ENCODE data around the gene SLC27A6.
"Not testable (repeated sequence)": the region's sequence is repeated elsewhere in the genome, so short reads cannot be mapped to it uniquely, and the experiment has no call there.

SLC27A6 gene

DNA sequence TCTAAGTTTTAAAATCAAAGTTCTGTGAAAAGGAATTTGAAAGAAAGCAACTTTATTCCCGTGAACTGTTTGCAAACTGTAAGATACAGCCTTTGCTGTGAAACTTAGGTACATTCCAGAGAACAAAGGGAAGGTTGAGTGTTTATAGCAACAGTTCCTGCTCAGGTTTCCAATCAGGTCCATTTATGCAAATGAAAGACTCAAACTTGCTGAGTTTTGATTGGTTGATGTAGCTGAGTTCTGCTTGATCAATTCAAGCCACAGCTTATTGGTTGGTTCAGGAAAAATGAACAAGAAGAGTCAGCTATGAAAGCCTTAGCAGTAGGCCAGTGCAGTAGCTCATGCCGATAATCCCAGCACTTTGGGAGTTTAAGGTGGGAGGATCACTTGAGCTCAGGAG lies 37.9 kb downstream of the SLC27A6 start:
- no peak for DNase-seq

DNA sequence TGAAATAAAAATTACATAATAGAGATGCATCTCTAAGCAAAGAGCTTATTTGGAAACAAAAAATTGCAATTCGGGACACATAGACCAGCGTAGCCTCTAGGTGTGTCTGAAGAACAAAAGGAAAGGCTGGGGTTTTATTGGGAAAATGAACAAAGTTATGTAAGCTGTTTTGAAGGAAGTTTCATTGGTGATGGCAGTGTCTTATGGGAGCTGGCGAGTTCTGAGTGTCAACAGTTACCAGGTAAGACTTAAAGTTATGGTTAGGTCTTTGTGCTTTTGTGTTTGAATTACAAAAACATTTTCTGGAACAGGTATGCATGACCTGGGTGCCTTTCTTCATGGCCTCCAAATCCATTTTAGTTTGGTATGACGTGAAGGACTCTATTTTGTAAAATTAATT lies 48.9 kb downstream of the SLC27A6 start:
- DNase-seq = no peak

DNA sequence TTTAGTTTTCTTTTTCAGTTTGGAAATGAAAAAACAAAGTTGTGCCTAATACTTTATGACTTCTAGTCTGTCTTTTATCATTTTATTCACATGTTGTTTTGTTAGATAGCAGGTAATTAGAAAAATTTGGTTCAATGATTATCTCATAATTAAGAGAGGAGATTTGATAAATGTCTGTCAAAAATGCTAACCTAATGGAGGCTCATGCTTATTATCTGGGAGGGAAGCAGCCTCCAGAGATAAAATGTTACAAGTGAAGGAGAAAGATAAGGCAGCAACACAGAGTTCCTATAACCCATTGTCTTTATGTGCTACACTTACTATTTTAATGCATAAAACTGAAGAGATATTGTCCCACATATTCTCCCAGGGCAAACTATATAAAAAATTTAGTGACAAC lies 53.5 kb downstream of the SLC27A6 start:
- DNase-seq = no peak

DNA sequence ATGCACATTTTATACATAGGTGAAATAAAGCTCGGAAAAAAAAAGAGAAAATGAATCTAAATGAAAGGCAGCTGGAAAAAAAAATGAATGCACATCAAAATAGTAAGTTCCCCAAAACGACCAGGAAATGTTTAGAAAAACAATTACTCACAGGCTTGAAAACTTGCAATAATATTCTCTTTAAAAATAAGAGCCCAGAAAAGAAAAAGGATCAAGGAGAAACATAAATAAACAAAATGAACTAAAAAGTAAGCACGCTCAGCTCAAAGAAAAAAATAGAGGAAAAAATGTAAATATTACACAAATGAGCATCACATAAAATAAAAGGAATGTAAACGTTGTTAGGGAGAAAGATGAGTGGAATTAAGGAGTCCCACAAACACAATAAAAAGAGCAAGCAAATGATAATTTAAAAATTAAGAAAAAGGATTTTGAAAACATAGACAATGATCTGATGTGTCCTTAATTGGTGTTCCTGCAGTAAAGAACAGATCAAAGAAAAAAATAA lies 54.2 kb downstream of the SLC27A6 start:
- DNase-seq = no peak

GRCh38 chr5:129020683-129021082 lies 55.4 kb downstream of the SLC27A6 start:
- no peak for DNase-seq

DNA sequence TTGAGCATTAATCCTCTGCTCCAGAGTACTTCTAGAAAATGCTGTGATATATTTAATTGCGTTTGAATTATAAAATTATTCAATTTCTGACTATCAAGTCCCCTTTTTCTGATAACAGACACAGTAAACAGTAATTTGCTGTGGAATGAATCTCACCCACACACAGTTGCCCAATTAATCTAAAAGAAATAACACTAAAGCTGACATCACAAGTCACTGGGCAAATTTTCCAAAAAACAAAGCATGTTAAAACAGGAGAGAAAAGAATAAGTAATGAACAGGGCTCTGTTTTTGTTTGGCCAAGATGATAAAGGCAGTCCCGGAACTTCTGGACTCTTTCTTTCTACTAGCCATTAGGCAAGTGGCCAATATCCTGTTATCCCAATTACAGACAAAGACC lies 56.5 kb downstream of the SLC27A6 start:
- DNase-seq = no peak

- no peak for DNase-seq
These were observed 57.3 kb downstream of the SLC27A6 start for GRCh38 chr5:129022599-129022998.

DNA sequence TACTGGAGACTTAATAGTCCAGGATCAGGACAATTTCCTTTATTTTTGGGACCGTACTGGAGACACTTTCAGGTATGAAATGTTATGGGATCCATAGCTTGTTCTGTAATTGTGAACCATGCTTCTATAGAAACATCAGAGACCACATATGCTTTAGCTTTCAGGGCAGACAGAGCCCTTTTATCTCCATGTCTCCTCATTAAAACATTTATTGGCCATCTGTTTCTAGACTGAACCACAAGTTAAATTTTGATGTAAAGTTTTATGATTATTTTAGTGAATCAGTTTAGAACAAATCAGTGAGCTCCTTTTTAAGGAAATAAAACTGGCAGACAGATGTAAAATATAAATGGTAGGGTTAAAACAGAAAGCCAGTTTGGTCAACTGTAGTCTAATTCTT lies 62.0 kb downstream of the SLC27A6 start:
- no peak for DNase-seq

DNA sequence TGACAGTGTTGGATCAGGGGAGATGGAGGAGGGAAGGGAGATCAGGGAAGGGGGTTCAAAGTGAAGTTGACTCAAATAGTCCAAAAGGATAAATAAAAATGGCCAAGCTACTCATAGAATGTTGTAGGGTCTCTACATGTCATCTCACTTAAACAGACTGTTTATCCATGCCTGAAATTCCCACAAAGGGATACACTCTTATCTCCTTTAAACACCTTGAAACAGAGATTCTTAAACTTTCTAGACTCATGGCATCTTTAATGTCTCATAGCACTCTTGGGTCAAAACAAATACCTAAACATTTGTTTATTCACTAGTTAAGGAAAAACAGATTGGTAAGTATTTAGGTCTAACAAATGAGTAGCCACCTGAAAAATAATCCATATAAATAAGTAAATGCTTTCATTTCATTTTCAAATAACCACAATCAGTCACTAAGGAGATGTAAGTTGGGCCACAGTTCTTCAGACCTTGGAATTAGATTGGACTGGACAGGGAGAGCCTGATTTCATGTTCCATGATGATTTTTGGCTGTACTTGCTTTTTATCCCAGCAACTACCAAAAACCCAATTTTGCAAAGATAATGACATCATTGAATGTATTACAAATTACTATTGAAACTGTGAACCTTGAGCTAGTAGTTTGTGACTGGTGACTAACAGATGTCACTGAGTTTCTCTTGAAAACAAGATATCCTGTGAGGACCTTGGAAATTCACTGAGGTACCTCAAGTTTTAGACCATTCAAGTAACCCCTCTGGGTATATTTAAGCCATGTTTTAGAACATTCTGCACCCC lies 66.8 kb downstream of the SLC27A6 start:
- DNase-seq = no peak

DNA sequence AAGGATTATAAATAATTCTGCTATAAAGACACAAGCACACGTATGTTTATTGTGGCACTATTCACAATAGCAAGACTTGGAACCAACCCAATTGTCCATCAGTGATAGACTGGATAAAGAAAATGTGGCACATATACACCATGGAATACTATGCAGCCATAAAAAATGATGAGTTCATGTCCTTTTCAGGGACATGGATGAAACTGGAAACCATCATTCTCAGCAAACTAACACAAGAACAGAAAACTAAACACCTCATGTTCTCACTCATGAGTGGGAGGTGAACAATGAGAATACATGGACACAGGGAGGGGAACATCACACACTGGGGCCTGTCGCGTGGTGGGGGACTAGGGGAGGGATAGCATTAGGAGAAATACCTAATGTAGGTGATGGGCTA lies 71.0 kb downstream of the SLC27A6 start:
- DNase-seq = not testable (repeated sequence)

GRCh38 chr5:129041196-129041881 lies 76.1 kb downstream of the SLC27A6 start:
- DNase-seq = no peak

DNA sequence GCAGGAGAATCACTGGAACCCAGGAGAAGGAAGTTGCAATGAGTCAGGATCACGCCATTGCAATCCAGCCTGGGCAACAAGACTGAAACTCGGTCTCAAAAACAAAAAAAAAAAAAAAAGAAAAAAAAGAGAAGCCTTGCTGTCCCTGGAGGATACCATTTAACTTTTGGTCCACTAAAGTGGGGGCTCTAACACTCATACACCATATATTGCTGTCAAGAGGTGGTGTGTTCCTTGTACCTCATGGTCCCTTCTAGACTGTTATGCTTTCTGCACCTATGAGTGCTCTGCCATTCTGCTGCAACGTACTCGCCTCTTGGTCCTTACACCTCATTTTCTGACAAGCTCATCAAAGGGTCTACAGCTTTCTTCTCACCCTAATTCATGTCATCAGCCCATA lies 77.0 kb downstream of the SLC27A6 start:
- DNase-seq = no peak

- DNase-seq = no peak
These were observed 78.6 kb downstream of the SLC27A6 start for GRCh38 chr5:129043894-129044293.

GRCh38 chr5:129046151-129046550 lies 80.9 kb downstream of the SLC27A6 start:
- DNase-seq = no peak

DNA sequence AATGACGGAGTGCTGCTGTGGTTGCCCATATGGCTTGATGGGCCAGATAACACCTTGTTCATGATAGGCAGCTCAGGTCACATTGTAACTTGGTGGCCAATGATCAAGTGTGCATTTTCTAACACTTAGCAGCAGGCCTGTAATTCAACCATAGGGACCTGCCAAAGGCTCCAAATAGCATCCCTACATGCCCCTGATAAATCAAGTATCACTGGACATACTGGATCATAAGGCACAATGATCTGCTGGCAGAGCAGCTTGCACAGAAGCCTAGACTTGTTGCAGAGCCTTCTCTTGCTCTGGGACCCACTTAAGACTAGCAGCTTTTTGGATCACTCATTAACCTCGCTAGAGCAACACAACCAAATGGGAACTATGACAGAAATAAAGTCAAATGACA lies 83.2 kb downstream of the SLC27A6 start:
- no peak for DNase-seq

GRCh38 chr5:129049126-129049799 lies 84.0 kb downstream of the SLC27A6 start:
- no peak for DNase-seq

DNA sequence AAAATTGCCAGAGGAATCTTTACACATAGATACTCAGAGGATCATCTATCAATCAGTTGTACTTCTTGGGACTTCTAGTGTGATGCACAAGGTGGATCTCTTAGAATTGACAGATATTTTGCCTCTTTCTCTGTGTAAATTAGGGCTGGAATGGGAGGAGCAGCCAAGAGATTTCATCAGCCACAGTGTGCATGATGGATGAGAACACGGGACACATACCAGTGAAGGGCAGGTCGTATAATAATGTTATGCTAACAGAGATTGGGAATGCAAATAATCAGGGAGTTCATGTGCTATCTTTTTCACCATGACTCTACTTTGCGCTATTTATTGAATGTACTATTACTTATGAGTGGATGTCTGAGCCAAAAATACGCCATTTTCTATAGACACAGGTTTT lies 86.0 kb downstream of the SLC27A6 start:
- no peak for DNase-seq

DNA sequence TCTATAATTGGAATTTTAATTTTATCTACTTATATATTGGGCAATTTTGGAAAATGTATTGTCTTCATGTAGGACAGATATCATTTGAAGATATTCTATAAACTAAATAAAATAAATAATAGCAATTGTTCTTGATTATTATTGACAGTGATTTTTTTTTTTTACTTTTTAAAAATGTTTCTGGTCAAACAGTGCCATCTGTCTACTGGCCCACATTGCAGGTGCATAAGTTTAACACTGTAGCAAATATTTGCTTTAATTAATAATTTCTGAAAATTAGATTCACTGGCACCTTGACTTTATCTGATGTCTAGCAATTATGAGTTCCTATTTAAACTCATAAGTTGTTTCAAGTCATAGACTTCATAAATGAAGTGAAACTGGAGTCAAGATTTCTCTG lies 88.2 kb downstream of the SLC27A6 start:
- DNase-seq = no peak

DNA sequence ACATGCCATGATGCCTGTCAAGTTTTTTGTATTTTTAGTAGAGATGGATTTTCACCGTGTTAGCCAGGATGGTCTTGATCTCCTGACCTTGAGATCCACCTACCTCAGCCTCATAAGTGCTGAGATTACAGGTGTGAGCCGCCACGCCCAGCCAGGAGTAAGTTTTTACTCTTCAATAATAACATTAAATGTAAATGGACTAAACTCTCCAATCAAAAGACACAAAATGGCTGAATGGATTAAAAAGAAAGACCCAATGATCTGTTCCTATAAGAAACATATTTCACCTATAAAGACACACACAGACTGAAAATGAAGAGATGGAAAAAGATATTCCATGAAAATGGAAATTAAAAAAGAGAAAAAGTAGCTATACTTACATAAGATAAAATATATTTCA lies 92.0 kb downstream of the SLC27A6 start:
- no peak for DNase-seq

GRCh38 chr5:129061849-129062248 lies 96.6 kb downstream of the SLC27A6 start:
- no peak for DNase-seq

DNA sequence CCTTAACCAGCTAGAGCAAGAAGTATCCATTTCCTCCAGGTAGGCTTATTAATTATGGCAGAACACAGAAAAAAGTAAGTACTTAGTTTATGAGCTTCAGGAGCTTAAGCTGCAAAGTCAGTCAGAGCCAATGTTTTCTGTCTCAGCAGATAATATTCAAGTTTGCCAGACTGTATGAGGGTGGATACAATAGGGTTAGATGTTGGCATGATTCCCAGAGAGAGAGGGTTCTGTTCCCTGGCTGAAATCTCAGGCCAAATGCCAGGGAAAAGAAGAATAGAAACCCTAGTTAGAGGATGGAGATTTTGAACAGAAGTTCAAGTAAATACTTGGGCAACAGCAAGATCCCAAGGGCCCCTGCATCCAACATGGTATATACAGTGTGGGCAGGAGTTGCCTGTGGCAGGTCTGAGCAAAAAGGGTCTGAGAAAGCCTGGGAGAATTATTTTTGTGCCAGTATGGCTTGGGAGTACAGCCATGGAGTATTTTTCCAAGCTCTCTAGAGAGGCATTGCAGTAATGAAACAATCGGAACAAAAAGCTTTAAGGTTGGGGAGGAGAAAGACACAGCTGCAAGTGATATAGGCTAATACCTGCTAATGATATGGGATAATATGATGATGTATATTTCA lies 98.3 kb downstream of the SLC27A6 start:
- no peak for DNase-seq

- DNase-seq = no peak
These were observed 100.4 kb downstream of the SLC27A6 start for GRCh38 chr5:129065721-129066120.

GRCh38 chr5:129067745-129068144 lies 102.5 kb downstream of the SLC27A6 start:
- DNase-seq = no peak
